Right lobe of liver (tissue), 4 donors: ENCODE data around the gene XAF1.

Source experiments
- POLR2A ChIP-seq: fragments of 450-650 bp; IDR thresholded peaks from one replicate; pipeline ENCODE4 v1.6.1; 2017; ENCODE audit warnings: antibody characterized with exemption, mild to moderate bottlenecking
- TF ChIP-seq, protein P1 (sequence below), 4 donors: fragments of 200-600 bp in 3 of 4; fragments of 450-650 bp in 1 of 4; IDR thresholded peaks; one replicate each; pipeline versions ENCODE4 v1.5.1 to v1.8.0; 2016 to 2022; ENCODE audit warnings: antibody characterized with exemption in 4 of 4, mild to moderate bottlenecking in 2 of 4
- donor health status: DM: no; HTN: no; CAD: no.
- donor health status: DM: no; HTN: no; CAD: no.
- donor health status: DM: no; HTN: yes; CAD: no.

DNA sequence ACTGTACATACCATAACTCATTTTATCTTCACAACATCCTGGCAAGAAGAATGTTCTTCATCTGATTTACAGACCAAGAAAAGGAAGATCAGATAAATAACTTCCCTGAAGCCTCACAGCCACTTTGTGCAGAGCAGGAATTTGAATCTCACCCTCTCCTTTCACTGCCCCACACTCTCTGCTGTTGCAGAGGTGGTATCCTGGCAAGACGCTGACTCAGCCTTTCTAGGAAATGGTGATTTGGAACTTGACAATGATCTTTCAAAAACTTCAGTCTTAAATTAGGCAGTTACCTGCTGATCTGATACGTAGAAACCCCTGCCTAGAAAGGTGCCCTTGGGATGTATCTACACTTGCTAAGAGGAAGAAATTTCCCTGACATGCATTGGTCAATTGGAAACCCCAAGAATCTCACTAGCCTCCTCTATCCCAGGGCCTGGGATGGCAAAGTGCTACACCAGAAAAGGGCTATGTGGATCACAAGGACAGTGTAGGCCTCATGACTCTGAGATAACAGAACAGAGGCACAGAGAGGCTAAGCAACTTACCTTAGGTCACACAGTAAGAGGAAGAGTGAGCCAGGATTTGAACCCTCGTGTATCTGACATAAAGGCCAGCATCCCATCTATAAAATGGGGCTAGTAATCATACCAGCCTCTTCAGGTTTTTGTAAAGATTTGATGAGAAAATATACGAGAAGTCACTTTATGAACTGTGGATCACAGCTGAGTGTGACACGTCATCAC is 38.1 kb downstream of the XAF1 start:
- TF ChIP-seq, protein P1, sequence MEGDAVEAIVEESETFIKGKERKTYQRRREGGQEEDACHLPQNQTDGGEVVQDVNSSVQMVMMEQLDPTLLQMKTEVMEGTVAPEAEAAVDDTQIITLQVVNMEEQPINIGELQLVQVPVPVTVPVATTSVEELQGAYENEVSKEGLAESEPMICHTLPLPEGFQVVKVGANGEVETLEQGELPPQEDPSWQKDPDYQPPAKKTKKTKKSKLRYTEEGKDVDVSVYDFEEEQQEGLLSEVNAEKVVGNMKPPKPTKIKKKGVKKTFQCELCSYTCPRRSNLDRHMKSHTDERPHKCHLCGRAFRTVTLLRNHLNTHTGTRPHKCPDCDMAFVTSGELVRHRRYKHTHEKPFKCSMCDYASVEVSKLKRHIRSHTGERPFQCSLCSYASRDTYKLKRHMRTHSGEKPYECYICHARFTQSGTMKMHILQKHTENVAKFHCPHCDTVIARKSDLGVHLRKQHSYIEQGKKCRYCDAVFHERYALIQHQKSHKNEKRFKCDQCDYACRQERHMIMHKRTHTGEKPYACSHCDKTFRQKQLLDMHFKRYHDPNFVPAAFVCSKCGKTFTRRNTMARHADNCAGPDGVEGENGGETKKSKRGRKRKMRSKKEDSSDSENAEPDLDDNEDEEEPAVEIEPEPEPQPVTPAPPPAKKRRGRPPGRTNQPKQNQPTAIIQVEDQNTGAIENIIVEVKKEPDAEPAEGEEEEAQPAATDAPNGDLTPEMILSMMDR (IDR thresholded peaks at IDR 0.05) = no peak
- TF ChIP-seq POLR2A = no peak
